Endothelial cell of umbilical vein (primary cell): ENCODE measurements around the gene FUBP3. TPM values are rescaled to one million over a fixed set of nuclear protein-coding genes. Genes with fewer than 3 reads are reported as not detected.

Experiments
- BruUV-seq: library from RNA; stranded (reverse); fragments of 400-500 nt; replicated peaks from 2 replicates; lab custom pipeline; 2021; lab: Mats Ljungman, UMichigan
- CTCF ChIA-PET: fragments of 300-600, 350-600 bp; sonication (Branson Sonifier 250); formaldehyde crosslinking; loops from one replicate; lab custom pipeline; 2021; ENCODE audit warnings: antibody characterized with exemption, inconsistent platforms; lab: Charles Lee
- POLR2A ChIA-PET: fragments of 300-600, 350-600 bp; sonication (Branson Sonifier 250); formaldehyde crosslinking; loops from one replicate; lab custom pipeline; 2021; ENCODE audit warnings: antibody characterized with exemption, inconsistent platforms; lab: Charles Lee
- DNase-seq: peaks from one replicate; pipeline ENCODE4 v3.0.0-alpha.2; 2011; ENCODE audit warnings: low read depth, low spot score
- FAIRE-seq: peaks from 2 replicates; lab custom pipeline; 2011; peaks lifted over from hg19 to GRCh38; lab: Jason Lieb, UNC
- H2AFZ ChIP-seq: 2 replicates; pipeline ENCODE4 v1.6.0; 2012; ENCODE audit warnings: low read depth, low read length, control low read depth, inconsistent platforms
- H3K27ac ChIP-seq: 2 replicates; pipeline ENCODE4 v1.5.1; 2011; ENCODE audit warnings: low read depth, mild to moderate bottlenecking, control low read depth, low read length, moderate library complexity; ENCODE audit not compliant: insufficient read depth
- H3K27me3 ChIP-seq, 2 experiments: 2 replicates each; pipeline versions ENCODE4 v1.6.0 to v1.6.1; 2011; ENCODE audit warnings: low read length in 2 of 2, mixed read lengths in 1 of 2; ENCODE audit not compliant: control insufficient read depth in 2 of 2, insufficient read depth in 2 of 2
- H3K36me3 ChIP-seq, 2 experiments: 2 replicates in 1 of 2; 3 replicates in 1 of 2; pipeline ENCODE4 v1.5.1; 2011; ENCODE audit warnings: low read length in 2 of 2, mild to moderate bottlenecking in 1 of 2, moderate library complexity in 1 of 2; ENCODE audit not compliant: control insufficient read depth in 2 of 2, insufficient read depth in 2 of 2; ENCODE audit errors: extremely low read depth in 1 of 2
- H3K4me1 ChIP-seq: 3 replicates; pipeline ENCODE4 v1.5.1; 2011; ENCODE audit warnings: mild to moderate bottlenecking, low read length; ENCODE audit not compliant: control insufficient read depth, insufficient read depth; ENCODE audit errors: extremely low read depth
- H3K4me2 ChIP-seq: 2 replicates; pipeline ENCODE4 v1.6.1; 2011; ENCODE audit warnings: low read length, control low read depth, mixed read lengths; ENCODE audit not compliant: insufficient read depth
- H3K4me3 ChIP-seq, 3 experiments: fragments of 200-600 bp in 1 of 3; sonication (generic), shearing (Covaris generic) in 1 of 3; replicated peaks in 1 of 3; 2 replicates each; pipeline ENCODE4 v1.5.1; 2011 to 2016; ENCODE audit warnings: control low read depth in 3 of 3, low read length in 3 of 3, mild to moderate bottlenecking in 2 of 3, inconsistent platforms in 1 of 3, low read depth in 1 of 3, moderate library complexity in 1 of 3; ENCODE audit not compliant: insufficient read depth in 1 of 3
- H3K79me2 ChIP-seq: 2 replicates; pipeline ENCODE4 v1.6.0; 2012; ENCODE audit warnings: low read length, inconsistent platforms; ENCODE audit not compliant: control insufficient read depth, insufficient read depth
- H3K9ac ChIP-seq: replicated peaks from 2 replicates; pipeline ENCODE3; 2011; ENCODE audit warnings: low read length, control low read depth; ENCODE audit not compliant: insufficient read depth; ENCODE audit errors: extremely low read depth
- H3K9me1 ChIP-seq: replicated peaks from 3 replicates; pipeline ENCODE4 v1.6.0; 2011; ENCODE audit warnings: mild to moderate bottlenecking, low read length; ENCODE audit not compliant: control insufficient read depth, insufficient read depth; ENCODE audit errors: extremely low read depth
- H3K9me3 ChIP-seq: replicated peaks from 2 replicates; pipeline ENCODE4 v1.5.1; 2012; ENCODE audit warnings: low read length, inconsistent platforms; ENCODE audit not compliant: control insufficient read depth, insufficient read depth
- H4K20me1 ChIP-seq: replicated peaks from 2 replicates; pipeline ENCODE3; 2011; ENCODE audit warnings: mild to moderate bottlenecking, low read length; ENCODE audit not compliant: control insufficient read depth, insufficient read depth; ENCODE audit errors: extremely low read depth
- EZH2 ChIP-seq: IDR thresholded peaks from 2 replicates; pipeline ENCODE4 v1.6.1; 2012; ENCODE audit warnings: borderline replicate concordance, low read depth, mild to moderate bottlenecking, moderate library complexity, low read length, inconsistent platforms; ENCODE audit not compliant: severe bottlenecking
- FOS ChIP-seq: IDR thresholded peaks from 2 replicates; pipeline ENCODE4 v1.6.1; 2011; ENCODE audit warnings: mild to moderate bottlenecking, low read length, moderate library complexity, borderline replicate concordance; ENCODE audit not compliant: insufficient read depth
- GATA2 ChIP-seq: IDR thresholded peaks from 2 replicates; pipeline ENCODE4 v1.7.0; 2011; ENCODE audit warnings: low read depth, mild to moderate bottlenecking, moderate library complexity, mixed read lengths, low read length; ENCODE audit not compliant: insufficient read length, insufficient read depth
- JUN ChIP-seq: IDR thresholded peaks from 2 replicates; pipeline ENCODE4 v1.6.1; 2011; ENCODE audit warnings: borderline replicate concordance, low read depth; ENCODE audit not compliant: insufficient read length, insufficient read depth
- MAX ChIP-seq: IDR thresholded peaks from 2 replicates; pipeline ENCODE4 v1.6.1; 2011; ENCODE audit not compliant: insufficient read depth, insufficient read length
- MYC ChIP-seq: IDR thresholded peaks from one replicate; pipeline ENCODE4 v1.6.1; 2011; ENCODE audit warnings: mild to moderate bottlenecking, low read depth, low read length
- POLR2A ChIP-seq: IDR thresholded peaks from 2 replicates; pipeline ENCODE4 v1.6.1; 2012; ENCODE audit warnings: low read depth, mild to moderate bottlenecking, control low read depth, low read length
- POLR2AphosphoS5 ChIP-seq: IDR thresholded peaks from 2 replicates; pipeline ENCODE4 v1.6.1; 2012; ENCODE audit warnings: low read depth, mild to moderate bottlenecking, control low read depth, low read length, moderate library complexity; ENCODE audit not compliant: insufficient read depth
- dilution Hi-C: fragments of 300-500 bp; cut with MboI; formaldehyde crosslinking; loops from one replicate; pipeline ENCODE4 v1.15.0; 2019; ENCODE audit warnings: low sequenced_read_pairs; ENCODE audit not compliant: extremely low pct_ligation_motif_present
- intact Hi-C: fragments of 100-400 bp; cut with micrococcal nuclease; formaldehyde crosslinking; loops from one replicate; pipeline ENCODE4 v1.10.0; 2022
- polyA plus RNA-seq, 4 experiments: library from polyadenylated mRNA; depleted of rRNA in 3 of 4; stranded (reverse) in 3 of 4; unstranded in 1 of 4; fragments of >200 nt; gene quantifications; 2 replicates each; pipeline versions ENCODE4 v1.2.1 to v1.2.3, GENCODE V29; 2011 to 2012; ENCODE audit warnings: missing spikeins in 1 of 4
- total RNA-seq: library from RNA; stranded (reverse); gene quantifications from 2 replicates; pipeline ENCODE4 v1.2.3, GENCODE V29; 2021
- TF ChIP-seq, protein P1 (sequence below), 2 donors: IDR thresholded peaks; 1 replicate in 1 of 2; 2 replicates in 1 of 2; pipeline ENCODE4 v1.5.1; 2011; ENCODE audit warnings: low read length in 2 of 2, mild to moderate bottlenecking in 2 of 2, moderate library complexity in 2 of 2, control low read depth in 1 of 2, inconsistent platforms in 1 of 2, low read depth in 1 of 2; ENCODE audit not compliant: insufficient read depth in 1 of 2; ENCODE audit errors: extremely low read depth in 1 of 2

Gene FUBP3
- total and polyA plus RNA-seq, 2 donors (not counting 3 experiments of a cell fraction or from before 2014, with no cell fraction given), result 19.4 to 50.9 TPM

GRCh38 chr9:130626249-130626996 lies 47.0 kb downstream of the FUBP3 start:
- H3K27me3 ChIP-seq, result no peaks in the 10 kb centered on the region
- TF ChIP-seq, protein P1, sequence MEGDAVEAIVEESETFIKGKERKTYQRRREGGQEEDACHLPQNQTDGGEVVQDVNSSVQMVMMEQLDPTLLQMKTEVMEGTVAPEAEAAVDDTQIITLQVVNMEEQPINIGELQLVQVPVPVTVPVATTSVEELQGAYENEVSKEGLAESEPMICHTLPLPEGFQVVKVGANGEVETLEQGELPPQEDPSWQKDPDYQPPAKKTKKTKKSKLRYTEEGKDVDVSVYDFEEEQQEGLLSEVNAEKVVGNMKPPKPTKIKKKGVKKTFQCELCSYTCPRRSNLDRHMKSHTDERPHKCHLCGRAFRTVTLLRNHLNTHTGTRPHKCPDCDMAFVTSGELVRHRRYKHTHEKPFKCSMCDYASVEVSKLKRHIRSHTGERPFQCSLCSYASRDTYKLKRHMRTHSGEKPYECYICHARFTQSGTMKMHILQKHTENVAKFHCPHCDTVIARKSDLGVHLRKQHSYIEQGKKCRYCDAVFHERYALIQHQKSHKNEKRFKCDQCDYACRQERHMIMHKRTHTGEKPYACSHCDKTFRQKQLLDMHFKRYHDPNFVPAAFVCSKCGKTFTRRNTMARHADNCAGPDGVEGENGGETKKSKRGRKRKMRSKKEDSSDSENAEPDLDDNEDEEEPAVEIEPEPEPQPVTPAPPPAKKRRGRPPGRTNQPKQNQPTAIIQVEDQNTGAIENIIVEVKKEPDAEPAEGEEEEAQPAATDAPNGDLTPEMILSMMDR (IDR thresholded peaks at IDR 0.05; ENCODE audit: extremely low read depth in 1 of 2, insufficient read depth in 1 of 2, low read depth in 1 of 2, low read length in 2 of 2), result no peak
- TF ChIP-seq POLR2A (no peak), FOS (no peak), MAX (no peak), JUN (no peak), POLR2AphosphoS5 (no peak), MYC (no peak), EZH2 (no peak), GATA2 (no peak)
- no peak overlapping the region for H3K4me2 ChIP-seq
- H2AFZ ChIP-seq, result no peak overlapping the region
- DNase-seq (no peak), FAIRE-seq (no peak)
- no peaks in the 10 kb centered on the region for H3K79me2 ChIP-seq
- peaks cover 18 to 47% of the 10 kb centered on the region in 2 experiments for H3K36me3 ChIP-seq
- ChIA-PET CTCF (interaction anchor here (0.6 to 1.0 kb wide), 2 partner anchors 11 to 29 kb away, joined by 3 read pairs; no protein-coding TSS in a partner anchor), POLR2A (no interaction called here)
- intact Hi-C loops, result no loop called here
- dilution Hi-C loops, result no loop called here
- no peaks in the 10 kb centered on the region for H3K4me1 ChIP-seq
- H4K20me1 ChIP-seq, result no peaks in the 10 kb centered on the region
- no TSS peak for BruUV-seq
- no peak overlapping the region for H3K4me3 ChIP-seq
- no peak overlapping the region for H3K27ac ChIP-seq
- H3K9me1 ChIP-seq, result no peaks in the 10 kb centered on the region
- H3K9me3 ChIP-seq, result no peaks in the 10 kb centered on the region
- no peak overlapping the region for H3K9ac ChIP-seq
